GM21515 (cell line): ENCODE data around the gene MALSU1.
"Not testable (repeated sequence)": the region's sequence is repeated elsewhere in the genome, so short reads cannot be mapped to it uniquely, and the experiment has no call there.

Experiments used
- ATAC-seq: cut with Tn5 transposase; IDR thresholded peaks from one replicate; pipeline ENCODE4 v1.9.1; 2021; ENCODE audit not compliant: unreplicated experiment

The MALSU1 gene

GRCh38 chr7:23285657-23286646, 13.2 kb upstream of the MALSU1 start:
- no peak for ATAC-seq

- ATAC-seq: no peak
Observed at GRCh38 chr7:23287612-23288011, 11.5 kb upstream of the MALSU1 start.

GRCh38 chr7:23290993-23291392, 8.1 kb upstream of the MALSU1 start:
- ATAC-seq: no peak

GRCh38 chr7:23291957-23292560, 7.1 kb upstream of the MALSU1 start:
- no peak for ATAC-seq

GRCh38 chr7:23292623-23293022, 6.5 kb upstream of the MALSU1 start:
- no peak for ATAC-seq

GRCh38 chr7:23293500-23294073, 5.6 kb upstream of the MALSU1 start:
- no peak for ATAC-seq

GRCh38 chr7:23294549-23295400, 4.4 kb upstream of the MALSU1 start:
- ATAC-seq: no peak

GRCh38 chr7:23295401-23295697, 3.8 kb upstream of the MALSU1 start:
- ATAC-seq: no peak

GRCh38 chr7:23298141-23298881, 828 bp upstream of the MALSU1 start:
- no peak for ATAC-seq

GRCh38 chr7:23299770-23300300, 696 bp downstream of the MALSU1 start:
- ATAC-seq: peak; percentile 0

- no peak for ATAC-seq
Observed at GRCh38 chr7:23306936-23307521, 7.9 kb downstream of the MALSU1 start.

GRCh38 chr7:23308754-23309153, 9.6 kb downstream of the MALSU1 start:
- ATAC-seq: no peak

- not testable (repeated sequence) for ATAC-seq
Observed at GRCh38 chr7:23312141-23312540, 13.0 kb downstream of the MALSU1 start.

- no peak for ATAC-seq
Observed at GRCh38 chr7:23315366-23315765, 16.2 kb downstream of the MALSU1 start.

GRCh38 chr7:23331132-23331531, 32.0 kb downstream of the MALSU1 start:
- ATAC-seq: no peak

GRCh38 chr7:23332193-23332592, 33.1 kb downstream of the MALSU1 start:
- ATAC-seq: no peak

- ATAC-seq: no peak
Observed at GRCh38 chr7:23332910-23333612, 33.9 kb downstream of the MALSU1 start.

GRCh38 chr7:23333671-23334246, 34.6 kb downstream of the MALSU1 start:
- ATAC-seq: no peak
